ENCODE results near the gene SMU1. TPM values are rescaled to one million over a fixed set of nuclear protein-coding genes. Genes with fewer than 3 reads are reported as not detected.

Gene SMU1
- total RNA-seq, 4 donors from 2014 or later = 14.6 to 23.5 (median 17.2) TPM

GRCh38 chr9:33117796-33118195 lies 41.3 kb upstream of the SMU1 start:
- no peak for TF ChIP-seq CTCF (IDR thresholded peaks at IDR 0.05)
- ATAC-seq (ENCODE audit: low FRiP score) (no peak), DNase-seq (ENCODE audit: low spot score) (no peak)

GRCh38 chr9:33117306-33117705 lies 40.8 kb upstream of the SMU1 start:
- ATAC-seq (ENCODE audit: low FRiP score) (no peak), DNase-seq (ENCODE audit: low spot score) (no peak)

GRCh38 chr9:33116860-33117259 lies 40.4 kb upstream of the SMU1 start:
- ATAC-seq (ENCODE audit: low FRiP score) (no peak), DNase-seq (ENCODE audit: low spot score) (no peak)
- no peak for TF ChIP-seq CTCF (IDR thresholded peaks at IDR 0.05)

More at GRCh38 chr9:33117306-33117705, 40.8 kb upstream of the SMU1 start:
- no peak for TF ChIP-seq CTCF (IDR thresholded peaks at IDR 0.05)

GRCh38 chr9:33114746-33115145 lies 38.3 kb upstream of the SMU1 start:
- DNase-seq (ENCODE audit: low spot score) (no peak), ATAC-seq (ENCODE audit: low FRiP score) (no peak)
- no peak for TF ChIP-seq CTCF (IDR thresholded peaks at IDR 0.05)

GRCh38 chr9:33113799-33114547 lies 37.5 kb upstream of the SMU1 start:
- DNase-seq (ENCODE audit: low spot score) = no peak
- TF ChIP-seq CTCF (IDR thresholded peaks at IDR 0.05) = no peak
- ATAC-seq (ENCODE audit: low FRiP score) = no peak

GRCh38 chr9:33112094-33112493 lies 35.6 kb upstream of the SMU1 start:
- no peak for TF ChIP-seq CTCF (IDR thresholded peaks at IDR 0.05)
- DNase-seq (ENCODE audit: low spot score) (no peak), ATAC-seq (ENCODE audit: low FRiP score) (no peak)

- no peak for ATAC-seq (ENCODE audit: low FRiP score)
- DNase-seq (ENCODE audit: low spot score) = no peak
Observed at GRCh38 chr9:33111631-33112030, 35.2 kb upstream of the SMU1 start.

More at GRCh38 chr9:33111631-33112030, 35.2 kb upstream of the SMU1 start:
- TF ChIP-seq CTCF (IDR thresholded peaks at IDR 0.05) = no peak
